Lower leg skin (tissue), 3 donors: Measurements from ENCODE around the gene TMEM89.

Experiments used
- CTCF ChIP-seq, 3 donors: fragments of 450-650 bp; IDR thresholded peaks; one replicate each; pipeline ENCODE4 v1.5.1; 2016; ENCODE audit warnings: antibody characterized with exemption in 3 of 3, mild to moderate bottlenecking in 3 of 3, moderate library complexity in 2 of 3
- POLR2A ChIP-seq, 2 donors: fragments of 450-650 bp; IDR thresholded peaks; one replicate each; pipeline ENCODE4 v1.6.1; 2016 to 2017; ENCODE audit warnings: antibody characterized with exemption in 2 of 2, mild to moderate bottlenecking in 1 of 2, moderate library complexity in 1 of 2

- no peak for TF ChIP-seq CTCF (IDR thresholded peaks at IDR 0.05)
- no peak for TF ChIP-seq POLR2A (IDR thresholded peaks at IDR 0.05)
Observed at GRCh38 chr3:48664313-48664644, 42.7 kb upstream of the TMEM89 start.
